GM20431 (cell line): ENCODE data around the gene XPC.

ENCODE experiments used
- in situ Hi-C: fragments of 300-500 bp; cut with MseI, MboI; formaldehyde crosslinking; loops from one replicate; pipeline ENCODE4 v1.15.0; 2020; ENCODE audit warnings: low sequenced_read_pairs; ENCODE audit not compliant: unreplicated experiment

The XPC gene

GRCh38 chr3:14138109-14138877 lies 40.1 kb downstream of the XPC start:
- in situ Hi-C loops: no loop called here

GRCh38 chr3:14137445-14137844 lies 41.0 kb downstream of the XPC start:
- in situ Hi-C loops: no loop called here

GRCh38 chr3:14137004-14137403 lies 41.4 kb downstream of the XPC start:
- in situ Hi-C loops: no loop called here

- in situ Hi-C loops: no loop called here
Measured at GRCh38 chr3:14135581-14135980, 42.8 kb downstream of the XPC start.

GRCh38 chr3:14134291-14134690 lies 44.1 kb downstream of the XPC start:
- in situ Hi-C loops: no loop called here

GRCh38 chr3:14133876-14134275 lies 44.5 kb downstream of the XPC start:
- in situ Hi-C loops: no loop called here

- in situ Hi-C loops: no loop called here
Measured at GRCh38 chr3:14133188-14133800, 45.1 kb downstream of the XPC start.

- in situ Hi-C loops: no loop called here
Measured at GRCh38 chr3:14132689-14133088, 45.7 kb downstream of the XPC start.

GRCh38 chr3:14132120-14132519 lies 46.3 kb downstream of the XPC start:
- in situ Hi-C loops: no loop called here

- in situ Hi-C loops: no loop called here
Measured at GRCh38 chr3:14131134-14131533, 47.3 kb downstream of the XPC start.

- in situ Hi-C loops: no loop called here
Measured at GRCh38 chr3:14130707-14131106, 47.7 kb downstream of the XPC start.

- in situ Hi-C loops: no loop called here
Measured at GRCh38 chr3:14130230-14130629, 48.2 kb downstream of the XPC start.

- in situ Hi-C loops: no loop called here
Measured at GRCh38 chr3:14129296-14129695, 49.1 kb downstream of the XPC start.

GRCh38 chr3:14128724-14129123 lies 49.7 kb downstream of the XPC start:
- in situ Hi-C loops: no loop called here

GRCh38 chr3:14127516-14128161 lies 50.8 kb downstream of the XPC start:
- in situ Hi-C loops: no loop called here

GRCh38 chr3:14126887-14127505 lies 51.4 kb downstream of the XPC start:
- in situ Hi-C loops: no loop called here

- in situ Hi-C loops: no loop called here
Measured at GRCh38 chr3:14126017-14126886, 52.1 kb downstream of the XPC start.

GRCh38 chr3:14125193-14126016 lies 53.0 kb downstream of the XPC start:
- in situ Hi-C loops: no loop called here

- in situ Hi-C loops: no loop called here
Measured at GRCh38 chr3:14124615-14125192, 53.7 kb downstream of the XPC start, which contains the start of the genes CHCHD4 and TMEM43. Gene CHCHD4 (minus strand): TSS chr3:14124870. CDS start chr3:14124676, 194 bp downstream. Gene TMEM43 (plus strand): TSS chr3:14125052. CDS start chr3:14125194, 142 bp downstream.
